Motor neuron (in vitro differentiated cells): Measurements from ENCODE around the gene GOLPH3L. TPM values are rescaled to one million over a fixed set of nuclear protein-coding genes. Genes with fewer than 3 reads are reported as not detected.
A peak's percentile ranks its signal among the peaks of the same experiment; 100 is the strongest.
"Not testable (repeated sequence)": the region's sequence is repeated elsewhere in the genome, so short reads cannot be mapped to it uniquely, and the experiment has no call there.

ENCODE experiments used
- ATAC-seq, 8 experiments: fragments of 200-7000 bp; cut with Tn5 transposase; replicated peaks in 6 of 8; 2 replicates each; pipeline ENCODE4 v1.8.0; 2021; ENCODE audit warnings: mild to moderate bottlenecking in 8 of 8, moderate library complexity in 8 of 8
- H3K27ac ChIP-seq, 2 donors: fragments of 250-450 bp; sonication (Bioruptor Pico); 2 replicates each; pipeline ENCODE4 v1.9.0; 2021; ENCODE audit warnings: antibody characterized with exemption in 2 of 2, mild to moderate bottlenecking in 2 of 2, moderate library complexity in 1 of 2
- H3K4me1 ChIP-seq, 2 donors: fragments of 250-450 bp; sonication (Bioruptor Pico); replicated peaks in 1 of 2; 2 replicates each; pipeline ENCODE4 v1.6.1; 2021; ENCODE audit warnings: antibody characterized with exemption in 2 of 2, mild to moderate bottlenecking in 2 of 2, moderate library complexity in 1 of 2
- H3K4me3 ChIP-seq, 5 donors: fragments of 250-450 bp; sonication (Bioruptor Pico); 2 replicates each; pipeline ENCODE4 v1.9.0; 2021; ENCODE audit warnings: antibody characterized with exemption in 5 of 5, mild to moderate bottlenecking in 5 of 5, moderate library complexity in 4 of 5
- WGBS, 10 experiments: fragments of 450-650 bp; shearing (Covaris generic); methylation state at CpG; one replicate each; pipeline ENCODE4 v1.0.0; 2022; 5-methylcytosine and 5-hydroxymethylcytosine counted together
- in situ Hi-C, 9 experiments: fragments of 400-800 bp; cut with MboI; loops; one replicate each; pipeline ENCODE4 v1.15.0; 2021; ENCODE audit warnings: low sequenced_read_pairs in 9 of 9, low pct_unique_long_range_greater_than_20kb in 2 of 9; ENCODE audit not compliant: unreplicated experiment in 9 of 9
- total RNA-seq, 8 experiments: library from RNA; unstranded; fragments of 300-600 nt; gene quantifications; 2 replicates each; pipeline versions ENCODE4 v1.2.3 to v1.2.4, GENCODE V29; 2022

Gene GOLPH3L
- total RNA-seq, 8 experiments from 2014 or later: 20.0 to 46.2 (median 23.3) TPM

DNA sequence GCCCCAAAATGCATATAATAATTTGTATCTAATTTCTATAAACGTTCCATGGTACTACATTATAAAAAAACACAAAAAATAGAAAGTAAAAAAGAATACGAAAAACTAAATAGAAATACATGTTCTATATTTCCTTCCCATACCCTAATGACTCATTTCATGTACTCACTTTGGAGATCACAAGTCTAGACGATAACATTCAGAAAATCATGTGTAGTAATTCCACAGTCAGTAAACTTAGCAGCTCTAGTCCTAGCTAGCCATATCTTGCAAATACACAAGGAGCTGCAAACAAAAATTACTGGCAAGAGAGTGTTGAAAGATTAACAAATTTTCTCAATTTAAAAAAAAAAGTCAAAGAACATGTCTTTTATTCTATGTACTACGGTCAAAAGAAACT, 1.4 kb downstream of the GOLPH3L start:
- in situ Hi-C loops: no loop called here
- ATAC-seq: no peak
- 45 to 100% (median 94%) methylated on average over 1 to 4 of the region's 4 CpGs for WGBS, 10 experiments
- Histone ChIP-seq H3K4me3 (no peak overlapping the region), H3K27ac (no peak overlapping the region), H3K4me1 (peaks cover 4 to 11% of the 10 kb centered on the region in 2 donors)

- 66 to 100% (median 88%) methylated on average over 1 to 3 of the region's 3 CpGs for WGBS, 10 experiments
- H3K27ac ChIP-seq: no peak overlapping the region
- H3K4me3 ChIP-seq: no peak overlapping the region
- ATAC-seq: no peak
- H3K4me1 ChIP-seq: peaks cover 4 to 8% of the 10 kb centered on the region in 2 donors
- in situ Hi-C loops: no loop called here
These were observed 4.2 kb downstream of the GOLPH3L start for GRCh38 chr1:150692720-150693119.

GRCh38 chr1:150688763-150689162, 8.2 kb downstream of the GOLPH3L start:
- Histone ChIP-seq H3K4me1 (no peaks in the 10 kb centered on the region), H3K27ac (no peak overlapping the region), H3K4me3 (no peak overlapping the region)
- in situ Hi-C loops: no loop called here
- ATAC-seq: no peak
- 78 to 100% (median 100%) methylated on average over 1 of the region's 1 CpG; no CpG with 5 or more reads in 5 of the 10 experiments for whole genome bisulfite sequencing, 10 experiments

DNA sequence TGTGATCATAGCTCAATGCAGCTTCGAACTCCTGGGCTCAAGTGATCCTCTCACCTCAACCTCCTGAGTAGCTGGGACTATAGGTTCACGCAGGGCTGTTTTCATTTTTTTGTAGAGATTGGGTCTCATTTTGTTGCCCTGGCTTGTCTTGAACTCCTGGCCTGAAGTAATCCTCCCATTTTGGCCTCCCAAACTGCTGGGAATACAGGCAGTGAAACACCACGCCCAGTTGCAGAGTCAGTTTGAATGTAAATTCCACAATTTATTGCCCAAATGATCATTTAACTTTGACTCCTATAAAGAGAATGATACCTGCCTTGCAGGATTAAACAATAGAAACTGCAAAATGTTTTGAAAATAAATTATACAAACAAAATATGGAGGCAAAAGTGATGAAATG, 10.7 kb downstream of the GOLPH3L start:
- in situ Hi-C loops: no loop called here
- Histone ChIP-seq H3K4me3 (no peak overlapping the region), H3K27ac (no peak overlapping the region), H3K4me1 (no peaks in the 10 kb centered on the region)
- ATAC-seq: no peak
- WGBS, 10 experiments: 90 to 100% (median 97%) methylated on average over 1 to 3 of the region's 3 CpGs; no CpG with 5 or more reads in 2 of the 10 experiments

DNA sequence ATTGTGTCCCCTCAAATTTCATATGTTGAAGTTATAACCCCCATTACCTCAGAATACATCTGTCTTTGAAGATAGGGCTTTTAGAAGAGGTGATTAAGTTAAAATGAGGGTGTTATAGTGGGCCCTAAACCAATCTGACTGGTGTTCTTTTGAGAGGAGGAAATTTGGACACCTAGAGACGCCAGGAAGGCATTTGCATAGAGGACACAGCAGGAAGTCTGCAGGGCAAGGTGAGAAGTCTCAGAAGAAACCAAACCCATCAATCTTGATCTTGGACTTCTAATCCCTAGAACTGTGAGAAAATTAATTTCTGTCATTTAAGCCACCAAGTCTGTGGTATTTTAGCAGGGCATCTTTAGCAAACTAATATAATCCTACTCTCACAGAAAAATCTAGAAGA, 13.0 kb downstream of the GOLPH3L start:
- H3K4me1 ChIP-seq: no peaks in the 10 kb centered on the region
- in situ Hi-C loops: no loop called here
- H3K4me3 ChIP-seq: no peak overlapping the region
- ATAC-seq: no peak
- 60 to 100% (median 73%) methylated on average over 1 of the region's 1 CpG; no CpG with 5 or more reads in 2 of the 10 experiments for WGBS, 10 experiments
- H3K27ac ChIP-seq: no peak overlapping the region

GRCh38 chr1:150678988-150679387, 18.0 kb downstream of the GOLPH3L start:
- no peaks in the 10 kb centered on the region for H3K4me1 ChIP-seq
- ATAC-seq: no peak
- H3K27ac ChIP-seq: no peak overlapping the region
- in situ Hi-C loops: no loop called here
- WGBS, 10 experiments: 89 to 100% (median 100%) methylated on average over 1 of the region's 1 CpG; no CpG with 5 or more reads in 3 of the 10 experiments
- H3K4me3 ChIP-seq: no peak overlapping the region

GRCh38 chr1:150674881-150675280, 22.1 kb downstream of the GOLPH3L start:
- ATAC-seq: no peak
- Histone ChIP-seq H3K4me3 (no peak overlapping the region), H3K27ac (no peak overlapping the region), H3K4me1 (no peaks in the 10 kb centered on the region)
- 80 to 100% (median 100%) methylated on average over 1 to 4 of the region's 4 CpGs; no CpG with 5 or more reads in 1 of the 10 experiments for WGBS, 10 experiments
- in situ Hi-C loops: no loop called here

DNA sequence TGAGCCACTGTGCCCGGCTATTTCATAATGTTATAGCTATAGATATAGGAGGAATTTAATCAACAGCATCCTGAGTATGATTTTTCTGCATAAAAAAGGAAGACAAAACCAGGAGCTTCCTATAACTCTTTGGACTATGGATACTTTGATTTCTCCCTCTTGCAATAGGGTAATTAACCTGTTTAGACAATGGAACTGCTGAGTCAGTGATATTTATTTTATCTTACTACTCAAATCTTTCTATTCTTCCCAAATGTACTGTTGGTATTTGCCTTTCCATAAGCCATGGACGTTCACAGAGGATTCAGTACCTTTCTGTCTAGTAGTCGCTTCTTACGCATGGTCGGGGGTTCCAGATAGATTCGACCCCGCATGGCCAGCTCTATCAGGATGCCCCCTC, 33.6 kb downstream of the GOLPH3L start:
- Histone ChIP-seq H3K4me3 (no peak overlapping the region), H3K27ac (no peak overlapping the region), H3K4me1 (no peaks in the 10 kb centered on the region)
- ATAC-seq: no peak
- 40 to 100% (median 91%) methylated on average over 1 to 7 of the region's 7 CpGs for WGBS, 10 experiments
- in situ Hi-C loops: no loop called here

- in situ Hi-C loops: no loop called here
- no peak overlapping the region for H3K4me3 ChIP-seq
- WGBS, 10 experiments: 94 to 100% (median 97%) methylated on average over 1 to 9 of the region's 9 CpGs; no CpG with 5 or more reads in 1 of the 10 experiments
- ATAC-seq: no peak
- no peaks in the 10 kb centered on the region for H3K4me1 ChIP-seq
- H3K27ac ChIP-seq: no peak overlapping the region
These were observed 34.1 kb downstream of the GOLPH3L start for GRCh38 chr1:150662811-150663210.

DNA sequence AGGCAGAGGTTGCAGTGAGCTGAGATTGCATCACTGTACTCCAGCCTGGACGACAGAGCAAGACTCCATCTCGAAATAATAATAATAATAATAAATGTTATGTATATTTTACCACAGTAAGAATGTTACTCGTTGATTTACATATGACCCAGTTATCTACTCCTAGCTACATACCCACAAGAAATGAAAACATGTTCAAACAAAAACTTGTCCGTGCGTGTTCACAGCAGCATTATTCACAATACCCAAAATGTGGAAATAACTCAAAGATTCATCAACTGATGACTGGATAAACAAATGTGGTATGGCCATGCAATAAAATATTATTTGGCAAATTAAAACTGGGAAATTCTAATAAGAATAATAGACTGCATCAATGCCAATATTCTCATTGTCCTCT, 35.8 kb downstream of the GOLPH3L start:
- ATAC-seq: no peak
- Histone ChIP-seq H3K27ac (no peak overlapping the region), H3K4me3 (no peak overlapping the region), H3K4me1 (no peaks in the 10 kb centered on the region)
- in situ Hi-C loops: no loop called here
- 80 to 100% (median 96%) methylated on average over 1 to 5 of the region's 5 CpGs; no CpG with 5 or more reads in 2 of the 10 experiments for WGBS, 10 experiments

- H3K4me3 ChIP-seq: no peak overlapping the region
- H3K4me1 ChIP-seq: no peaks in the 10 kb centered on the region
- no peak overlapping the region for H3K27ac ChIP-seq
- WGBS, 10 experiments: 72 to 100% (median 80%) methylated on average over 1 to 4 of the region's 4 CpGs; no CpG with 5 or more reads in 1 of the 10 experiments
- in situ Hi-C loops: no loop called here
- ATAC-seq: no peak
These were observed 36.4 kb downstream of the GOLPH3L start for GRCh38 chr1:150660584-150660983.

DNA sequence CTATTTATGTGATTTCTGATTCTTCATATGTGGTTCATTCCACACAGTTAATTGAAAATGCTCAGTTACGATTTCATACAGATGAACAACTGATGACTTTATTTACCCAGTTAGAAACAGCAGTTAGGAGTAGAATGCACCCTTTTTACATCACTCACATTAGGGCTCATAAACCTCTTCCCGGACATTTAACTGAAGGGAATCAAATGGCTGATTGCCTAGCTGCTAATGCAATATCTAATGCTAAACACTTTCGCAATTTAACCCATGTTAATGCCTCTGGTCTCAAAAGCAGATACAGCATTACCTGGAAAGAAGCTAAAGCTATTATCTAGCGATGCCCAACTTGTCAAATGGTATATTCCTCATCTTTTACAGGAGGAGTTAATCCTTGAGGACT, 39.9 kb downstream of the GOLPH3L start:
- H3K4me1 ChIP-seq, H3K4me3 ChIP-seq, H3K27ac ChIP-seq, ATAC-seq, in situ Hi-C loops: not testable (repeated sequence)
- WGBS, 10 experiments: 71 to 100% (median 89%) methylated on average over 1 to 4 of the region's 4 CpGs; no CpG with 5 or more reads in 2 of the 10 experiments

DNA sequence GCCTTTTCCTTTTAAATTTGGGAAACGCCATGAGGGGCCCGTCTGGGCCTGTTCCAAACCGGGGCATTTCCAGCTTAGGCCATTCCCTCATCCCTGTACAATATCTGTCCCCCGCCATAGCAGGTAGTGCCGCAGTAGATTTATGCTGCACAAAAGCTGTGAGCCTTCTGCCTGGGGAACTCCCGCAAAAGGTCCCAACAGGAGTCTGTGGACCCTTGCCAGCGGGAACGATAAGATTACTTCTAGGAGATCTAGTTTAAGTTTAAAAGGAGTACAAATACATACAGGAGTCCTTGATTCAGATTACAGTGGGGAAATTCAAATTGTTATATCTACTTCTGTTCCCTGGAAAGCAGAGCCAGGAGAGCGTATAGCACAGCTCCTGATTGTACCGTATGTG, 42.3 kb downstream of the GOLPH3L start:
- in situ Hi-C loops, H3K4me3 ChIP-seq, ATAC-seq, H3K27ac ChIP-seq, H3K4me1 ChIP-seq: not testable (repeated sequence)
- 83 to 100% (median 100%) methylated on average over 1 to 10 of the region's 10 CpGs; no CpG with 5 or more reads in 1 of the 10 experiments for WGBS, 10 experiments

DNA sequence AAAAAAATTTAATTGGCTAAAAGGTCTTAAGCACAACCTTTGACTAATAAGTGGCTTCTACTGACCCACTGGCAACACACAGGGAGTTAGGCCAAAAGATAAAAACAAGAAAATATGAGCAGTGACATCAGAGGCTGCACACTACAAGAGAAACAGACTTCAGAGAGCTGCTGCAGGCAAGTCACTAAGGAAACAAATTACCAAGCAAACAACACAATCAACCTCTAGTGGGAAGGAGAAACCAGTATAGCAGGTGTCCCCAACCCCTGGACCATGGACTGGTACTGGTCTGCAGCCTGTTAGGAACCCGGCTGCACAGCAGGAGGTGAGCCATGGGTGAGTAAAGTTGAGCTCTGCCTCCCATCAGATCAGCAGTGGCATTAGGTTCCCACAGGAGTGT, 46.8 kb downstream of the GOLPH3L start:
- no peak overlapping the region for H3K4me3 ChIP-seq
- ATAC-seq: peak in 1 of 8 experiments; percentile 43
- in situ Hi-C loops: no loop called here
- WGBS, 10 experiments: 67 to 100% (median 80%) methylated on average over 1 of the region's 1 CpG; no CpG with 5 or more reads in 4 of the 10 experiments
- no peaks in the 10 kb centered on the region for H3K4me1 ChIP-seq
- no peak overlapping the region for H3K27ac ChIP-seq
